ENCODE data around the gene DNLZ.

DNLZ gene

GRCh38 chr9:136374183-136374575, 10.6 kb upstream of the DNLZ start:
- DNase-seq: no peak

GRCh38 chr9:136373300-136374182, 10.0 kb upstream of the DNLZ start, which contains the start of gene CARD9:
TSS of gene CARD9 (minus strand) at chr9:136373669. CDS start at chr9:136372078, 1,591 bp downstream.
- no peak for DNase-seq

- DNase-seq: peak; percentile 72
Observed at GRCh38 chr9:136372561-136373299, 9.2 kb upstream of the DNLZ start.

GRCh38 chr9:136372006-136372405, 8.5 kb upstream of the DNLZ start:
- DNase-seq: no peak

- no peak for DNase-seq
Observed at GRCh38 chr9:136371533-136371880, 8.0 kb upstream of the DNLZ start.

GRCh38 chr9:136370687-136371532, 7.4 kb upstream of the DNLZ start:
- DNase-seq: no peak

- DNase-seq: no peak
Observed at GRCh38 chr9:136370037-136370436, 6.5 kb upstream of the DNLZ start.

- no peak for DNase-seq
Observed at GRCh38 chr9:136368190-136368589, 4.6 kb upstream of the DNLZ start.

- DNase-seq: no peak
Observed at GRCh38 chr9:136367296-136368145, 4.0 kb upstream of the DNLZ start.

- no peak for DNase-seq
Observed at GRCh38 chr9:136366826-136367225, 3.3 kb upstream of the DNLZ start.

- no peak for DNase-seq
Observed at GRCh38 chr9:136365775-136366222, 2.3 kb upstream of the DNLZ start.

GRCh38 chr9:136364942-136365774, 1.6 kb upstream of the DNLZ start:
- no peak for DNase-seq

GRCh38 chr9:136363949-136364748, 605 bp upstream of the DNLZ start:
- DNase-seq: peak; percentile 33

GRCh38 chr9:136362450-136362784, 1.1 kb downstream of the DNLZ start:
- no peak for DNase-seq

- no peak for DNase-seq
Observed at GRCh38 chr9:136361754-136362449, 1.6 kb downstream of the DNLZ start.

- no peak for DNase-seq
Observed at GRCh38 chr9:136361047-136361753, 2.3 kb downstream of the DNLZ start.

- no peak for DNase-seq
Observed at GRCh38 chr9:136359774-136360718, 3.5 kb downstream of the DNLZ start.

- no peak for DNase-seq
Observed at GRCh38 chr9:136358888-136359287, 4.7 kb downstream of the DNLZ start.
